Activated CD4-positive, alpha-beta T cell treated with anti-CD3 and anti-CD28 coated beads, Interleukin-2, amount 10 ng/mL, durations not matched to agents 7 days and 5 days (primary cell): Measurements from ENCODE around the gene TMEM125. TPM values are rescaled to one million over a fixed set of nuclear protein-coding genes. Genes with fewer than 3 reads are reported as not detected.

Source experiments
- CTCF ChIA-PET: fragments of 350-600 bp; sonication (Branson Sonifier 250); formaldehyde crosslinking; loops from one replicate; lab custom pipeline; 2021; ENCODE audit warnings: antibody characterized with exemption; lab: Charles Lee
- POLR2A ChIA-PET: fragments of 350-600 bp; sonication (Branson Sonifier 250); formaldehyde crosslinking; loops from one replicate; lab custom pipeline; 2021; ENCODE audit warnings: antibody characterized with exemption; lab: Charles Lee
- DNase-seq: peaks from one replicate; pipeline ENCODE4 v3.0.0-alpha.2; 2020
- H3K27ac Mint-ChIP-seq: one replicate; pipeline ENCODE4 v1.8.0; 2021; ENCODE audit warnings: mild to moderate bottlenecking, moderate library complexity, mixed read lengths
- H3K27me3 Mint-ChIP-seq: one replicate; pipeline ENCODE4 v1.8.0; 2021; ENCODE audit warnings: mixed read lengths
- H3K36me3 Mint-ChIP-seq: one replicate; pipeline ENCODE4 v1.8.0; 2021; ENCODE audit warnings: low read depth, mixed read lengths
- H3K4me1 Mint-ChIP-seq: one replicate; pipeline ENCODE4 v1.8.0; 2021; ENCODE audit warnings: mixed read lengths
- H3K4me3 Mint-ChIP-seq: one replicate; pipeline ENCODE4 v1.8.0; 2021; ENCODE audit warnings: mild to moderate bottlenecking, moderate library complexity, mixed read lengths
- H3K9me3 Mint-ChIP-seq: one replicate; pipeline ENCODE4 v1.8.0; 2021; ENCODE audit warnings: mixed read lengths
- total RNA-seq, 2 experiments: library from RNA; stranded (reverse); gene quantifications; one replicate each; pipeline ENCODE4 v1.2.3, GENCODE V29; 2021

TMEM125 gene
- total RNA-seq, 2 experiments from 2014 or later: not detected

- ChIA-PET CTCF (interaction anchor here (1.0 to 2.3 kb wide), 3 partner anchors 9 to 179 kb away, joined by 3 to 6 read pairs (median 4); no protein-coding TSS in a partner anchor), POLR2A (no interaction called here)
- H3K9me3 Mint-ChIP-seq: peaks cover 4% of the 10 kb centered on the region
- H3K4me1 Mint-ChIP-seq: peaks cover 13% of the 10 kb centered on the region
- H3K36me3 Mint-ChIP-seq: no peaks in the 10 kb centered on the region
- no peak overlapping the region for H3K27ac Mint-ChIP-seq
- no peak overlapping the region for H3K4me3 Mint-ChIP-seq
- no peak for DNase-seq
- peaks cover 3% of the 10 kb centered on the region for H3K27me3 Mint-ChIP-seq
These were observed 34.2 kb upstream of the TMEM125 start for GRCh38 chr1:43235451-43236121.

- Mint-ChIP-seq H3K4me1 (peaks cover 13% of the 10 kb centered on the region), H3K36me3 (no peaks in the 10 kb centered on the region), H3K27me3 (peaks cover 2% of the 10 kb centered on the region), H3K27ac (no peak overlapping the region), H3K4me3 (no peak overlapping the region), H3K9me3 (peaks cover 4% of the 10 kb centered on the region)
- POLR2A ChIA-PET: no interaction called here
- CTCF ChIA-PET: interaction anchor here (2.3 kb wide), 1 partner anchor 10 kb away, joined by 6 read pairs; no protein-coding TSS in a partner anchor
- DNase-seq: no peak
These were observed 32.7 kb upstream of the TMEM125 start for GRCh38 chr1:43237121-43237520.

- no peaks in the 10 kb centered on the region for H3K36me3 Mint-ChIP-seq
These were observed 31.7 kb upstream of the TMEM125 start for GRCh38 chr1:43238085-43238484.

GRCh38 chr1:43238991-43239469 is 30.8 kb upstream of the TMEM125 start:
- Mint-ChIP-seq H3K4me3 (no peak overlapping the region), H3K27me3 (no peaks in the 10 kb centered on the region), H3K9me3 (peaks cover 4% of the 10 kb centered on the region), H3K4me1 (peaks cover 13% of the 10 kb centered on the region), H3K27ac (peak overlapping the region; percentile 67), H3K36me3 (no peaks in the 10 kb centered on the region)
- CTCF ChIA-PET: interaction anchor here (1.3 kb wide), 1 partner anchor 176 kb away, joined by 4 read pairs; no protein-coding TSS in a partner anchor
- POLR2A ChIA-PET: interaction anchor here (1.1 kb wide), 1 partner anchor 120 kb away, joined by 3 read pairs; the partner anchor contains the start of gene CDC20
- no peak for DNase-seq

More at GRCh38 chr1:43238085-43238484, 31.7 kb upstream of the TMEM125 start:
- CTCF ChIA-PET: interaction anchor here (0.6 to 1.3 kb wide), 2 partner anchors 138 to 177 kb away, joined by 3 to 4 read pairs; no protein-coding TSS in a partner anchor
- peaks cover 13% of the 10 kb centered on the region for H3K4me1 Mint-ChIP-seq
- H3K27ac Mint-ChIP-seq: no peak overlapping the region
- peak; percentile 51 for DNase-seq
- no peak overlapping the region for H3K4me3 Mint-ChIP-seq
- POLR2A ChIA-PET: no interaction called here
- H3K9me3 Mint-ChIP-seq: peaks cover 4% of the 10 kb centered on the region
- H3K27me3 Mint-ChIP-seq: peaks cover 2% of the 10 kb centered on the region

GRCh38 chr1:43239484-43239883 is 30.3 kb upstream of the TMEM125 start:
- Mint-ChIP-seq H3K27me3 (no peaks in the 10 kb centered on the region), H3K9me3 (peaks cover 4% of the 10 kb centered on the region), H3K36me3 (no peaks in the 10 kb centered on the region), H3K4me3 (no peak overlapping the region), H3K4me1 (peaks cover 13% of the 10 kb centered on the region), H3K27ac (peak overlapping the region; percentile 67)
- ChIA-PET CTCF (interaction anchor here (1.3 kb wide), 1 partner anchor 175 kb away, joined by 4 read pairs; no protein-coding TSS in a partner anchor), POLR2A (interaction anchor here (1.1 kb wide), 1 partner anchor 119 kb away, joined by 3 read pairs; the partner anchor contains the start of gene CDC20)
- DNase-seq: no peak

- Mint-ChIP-seq H3K9me3 (peaks cover 4% of the 10 kb centered on the region), H3K27me3 (peaks cover 7% of the 10 kb centered on the region), H3K4me1 (peaks cover 13% of the 10 kb centered on the region), H3K36me3 (no peaks in the 10 kb centered on the region), H3K27ac (no peak overlapping the region), H3K4me3 (no peak overlapping the region)
- ChIA-PET CTCF (interaction anchor here (0.6 kb wide), 1 partner anchor 116 kb away, joined by 9 read pairs; no protein-coding TSS in a partner anchor), POLR2A (no interaction called here)
- no peak for DNase-seq
These were observed 28.4 kb upstream of the TMEM125 start for GRCh38 chr1:43241413-43241836.

- H3K36me3 Mint-ChIP-seq: no peaks in the 10 kb centered on the region
- no peak overlapping the region for H3K4me3 Mint-ChIP-seq
- DNase-seq: no peak
- POLR2A ChIA-PET: no interaction called here
- H3K27me3 Mint-ChIP-seq: peaks cover 12% of the 10 kb centered on the region
- CTCF ChIA-PET: interaction anchor here (0.5 to 2.4 kb wide), 4 partner anchors 17 to 347 kb away, joined by 3 to 5 read pairs (median 4); no protein-coding TSS in a partner anchor
- H3K9me3 Mint-ChIP-seq: peaks cover 11% of the 10 kb centered on the region
- no peak overlapping the region for H3K27ac Mint-ChIP-seq
- peaks cover 11% of the 10 kb centered on the region for H3K4me1 Mint-ChIP-seq
These were observed 26.5 kb upstream of the TMEM125 start for GRCh38 chr1:43243299-43243698.

- Mint-ChIP-seq H3K4me1 (no peaks in the 10 kb centered on the region), H3K27me3 (peaks cover 19% of the 10 kb centered on the region), H3K36me3 (no peaks in the 10 kb centered on the region), H3K4me3 (no peak overlapping the region), H3K9me3 (peaks cover 7% of the 10 kb centered on the region), H3K27ac (no peak overlapping the region)
- POLR2A ChIA-PET: no interaction called here
- CTCF ChIA-PET: no interaction called here
- DNase-seq: no peak
These were observed 23.1 kb upstream of the TMEM125 start for GRCh38 chr1:43246466-43247213.

GRCh38 chr1:43247256-43247921 is 22.4 kb upstream of the TMEM125 start:
- Mint-ChIP-seq H3K4me3 (no peak overlapping the region), H3K4me1 (no peaks in the 10 kb centered on the region), H3K27me3 (peaks cover 25% of the 10 kb centered on the region), H3K9me3 (peaks cover 7% of the 10 kb centered on the region), H3K27ac (no peak overlapping the region), H3K36me3 (no peaks in the 10 kb centered on the region)
- no peak for DNase-seq
- CTCF ChIA-PET: no interaction called here
- POLR2A ChIA-PET: no interaction called here

GRCh38 chr1:43250351-43250761 is 19.4 kb upstream of the TMEM125 start:
- ChIA-PET CTCF (no interaction called here), POLR2A (no interaction called here)
- H3K9me3 Mint-ChIP-seq: peaks cover 7% of the 10 kb centered on the region
- H3K27ac Mint-ChIP-seq: no peak overlapping the region
- H3K4me1 Mint-ChIP-seq: no peaks in the 10 kb centered on the region
- DNase-seq: no peak
- H3K36me3 Mint-ChIP-seq: no peaks in the 10 kb centered on the region
- peaks cover 36% of the 10 kb centered on the region for H3K27me3 Mint-ChIP-seq
- no peak overlapping the region for H3K4me3 Mint-ChIP-seq

- Mint-ChIP-seq H3K9me3 (peaks cover 7% of the 10 kb centered on the region), H3K36me3 (no peaks in the 10 kb centered on the region), H3K4me3 (no peak overlapping the region), H3K27ac (no peak overlapping the region), H3K4me1 (no peaks in the 10 kb centered on the region), H3K27me3 (peaks cover 33% of the 10 kb centered on the region)
- DNase-seq: no peak
- ChIA-PET CTCF (no interaction called here), POLR2A (no interaction called here)
These were observed 18.8 kb upstream of the TMEM125 start for GRCh38 chr1:43251024-43251423.

GRCh38 chr1:43252225-43252624 is 17.6 kb upstream of the TMEM125 start:
- H3K4me3 Mint-ChIP-seq: no peak overlapping the region
- ChIA-PET CTCF (no interaction called here), POLR2A (no interaction called here)
- peaks cover 3% of the 10 kb centered on the region for H3K9me3 Mint-ChIP-seq
- peaks cover 26% of the 10 kb centered on the region for H3K27me3 Mint-ChIP-seq
- H3K27ac Mint-ChIP-seq: no peak overlapping the region
- H3K36me3 Mint-ChIP-seq: no peaks in the 10 kb centered on the region
- no peak for DNase-seq
- H3K4me1 Mint-ChIP-seq: no peaks in the 10 kb centered on the region
